ENCODE results near the gene MEF2B.

GRCh38 chr19:19179548-19180441 lies 9.7 kb upstream of the MEF2B start:
- TF ChIP-seq CTCF (IDR thresholded peaks at IDR 0.05), result no peak
- TF ChIP-seq POLR2A (IDR thresholded peaks at IDR 0.05), result no peak
- TF ChIP-seq POLR2AphosphoS5 (IDR thresholded peaks at IDR 0.05), result no peak

All from gastroesophageal sphincter (tissue), 3 donors.